Spleen (tissue), 7 donors: Measurements from ENCODE around the gene CSF2RB.

Experiments used
- POLR2A ChIP-seq, 3 donors: fragments of 450-650 bp; IDR thresholded peaks; one replicate each; pipeline ENCODE4 v1.5.1; 2017; ENCODE audit warnings: antibody characterized with exemption in 3 of 3, mild to moderate bottlenecking in 1 of 3
- POLR2AphosphoS5 ChIP-seq, 3 donors: sonication (generic); formaldehyde crosslinking; IDR thresholded peaks; one replicate each; pipeline ENCODE4 v1.5.1; 2017; ENCODE audit warnings: antibody characterized with exemption in 3 of 3
- TF ChIP-seq, protein P1 (sequence below), 11 experiments: fragments of 200-600 bp in 7 of 11; fragments of 450-650 bp in 4 of 11; sonication (generic) in 4 of 11; IDR thresholded peaks in 8 of 11; conservative IDR thresholded peaks in 3 of 11; 1 replicate in 7 of 11; 2 replicates in 4 of 11; pipeline versions ENCODE4 v1.4.0 to v1.8.0; 2016 to 2021; ENCODE audit warnings: antibody characterized with exemption in 11 of 11, inconsistent platforms in 4 of 11, mild to moderate bottlenecking in 1 of 11
- donor health status: DM: no; HTN: no; CAD: no; lungs with moderate emphysema.
- donor health status: DM: no; HTN: no; CAD: no.
- donor health status: DM: no; HTN: no; CAD: no.

DNA sequence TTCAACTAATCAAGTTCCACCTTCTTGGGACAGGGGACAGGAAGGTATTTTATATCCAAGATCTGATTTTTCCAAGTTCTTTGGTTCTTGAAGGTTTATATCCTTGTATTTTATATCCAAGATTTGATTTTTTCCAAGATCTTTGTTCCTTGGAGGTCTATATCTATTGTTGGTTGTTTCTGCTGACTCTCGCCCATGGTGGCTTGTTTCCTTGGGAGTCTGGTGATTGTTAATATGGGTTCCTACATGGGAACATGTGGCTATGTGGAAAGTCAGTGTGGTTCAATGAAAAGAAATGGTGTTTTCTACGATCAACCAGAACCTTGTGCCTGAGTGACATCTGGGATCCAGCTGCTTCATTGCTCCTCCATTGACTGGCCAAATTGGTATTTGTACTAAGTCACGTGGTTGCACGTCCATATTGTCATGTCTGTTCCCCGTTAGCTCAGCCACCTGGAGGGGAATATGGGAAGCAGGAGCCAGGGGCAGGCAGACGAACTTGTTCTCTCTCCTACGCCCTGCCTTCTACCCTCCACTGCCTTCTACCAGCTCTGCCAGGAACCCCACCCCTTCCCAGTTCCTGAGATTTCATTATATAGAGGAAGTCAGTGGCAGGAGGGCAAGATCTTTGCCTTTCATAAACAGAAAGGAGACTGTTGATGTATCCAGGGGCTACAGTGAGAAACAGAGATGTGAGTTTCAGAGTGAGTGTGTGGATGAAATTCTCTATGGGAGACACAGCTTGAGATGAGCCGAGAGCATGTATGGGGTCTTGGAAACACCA, 11.1 kb upstream of the CSF2RB start:
- TF ChIP-seq, protein P1, sequence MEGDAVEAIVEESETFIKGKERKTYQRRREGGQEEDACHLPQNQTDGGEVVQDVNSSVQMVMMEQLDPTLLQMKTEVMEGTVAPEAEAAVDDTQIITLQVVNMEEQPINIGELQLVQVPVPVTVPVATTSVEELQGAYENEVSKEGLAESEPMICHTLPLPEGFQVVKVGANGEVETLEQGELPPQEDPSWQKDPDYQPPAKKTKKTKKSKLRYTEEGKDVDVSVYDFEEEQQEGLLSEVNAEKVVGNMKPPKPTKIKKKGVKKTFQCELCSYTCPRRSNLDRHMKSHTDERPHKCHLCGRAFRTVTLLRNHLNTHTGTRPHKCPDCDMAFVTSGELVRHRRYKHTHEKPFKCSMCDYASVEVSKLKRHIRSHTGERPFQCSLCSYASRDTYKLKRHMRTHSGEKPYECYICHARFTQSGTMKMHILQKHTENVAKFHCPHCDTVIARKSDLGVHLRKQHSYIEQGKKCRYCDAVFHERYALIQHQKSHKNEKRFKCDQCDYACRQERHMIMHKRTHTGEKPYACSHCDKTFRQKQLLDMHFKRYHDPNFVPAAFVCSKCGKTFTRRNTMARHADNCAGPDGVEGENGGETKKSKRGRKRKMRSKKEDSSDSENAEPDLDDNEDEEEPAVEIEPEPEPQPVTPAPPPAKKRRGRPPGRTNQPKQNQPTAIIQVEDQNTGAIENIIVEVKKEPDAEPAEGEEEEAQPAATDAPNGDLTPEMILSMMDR (IDR thresholded peaks at IDR 0.05 in 8 of 11, conservative IDR thresholded peaks at IDR 0.05 in 3 of 11): no peak
- no peak for TF ChIP-seq POLR2A (IDR thresholded peaks at IDR 0.05)
- no peak for TF ChIP-seq POLR2AphosphoS5 (IDR thresholded peaks at IDR 0.05)
